ENCODE results near the gene SIM2. TPM values are rescaled to one million over a fixed set of nuclear protein-coding genes. Genes with fewer than 3 reads are reported as not detected.

The SIM2 gene
- total RNA-seq, 1 experiment from 2014 or later = 1.6 TPM

GRCh38 chr21:36700971-36701755, 2.2 kb downstream of the SIM2 start:
- no peak for DNase-seq (ENCODE audit: low spot score)

- no peak for DNase-seq (ENCODE audit: low spot score)
Observed at GRCh38 chr21:36701756-36702621, 3.1 kb downstream of the SIM2 start.

GRCh38 chr21:36702622-36702968, 3.7 kb downstream of the SIM2 start:
- no peak for DNase-seq (ENCODE audit: low spot score)

GRCh38 chr21:36703123-36703522, 4.2 kb downstream of the SIM2 start:
- no peak for DNase-seq (ENCODE audit: low spot score)

DNA sequence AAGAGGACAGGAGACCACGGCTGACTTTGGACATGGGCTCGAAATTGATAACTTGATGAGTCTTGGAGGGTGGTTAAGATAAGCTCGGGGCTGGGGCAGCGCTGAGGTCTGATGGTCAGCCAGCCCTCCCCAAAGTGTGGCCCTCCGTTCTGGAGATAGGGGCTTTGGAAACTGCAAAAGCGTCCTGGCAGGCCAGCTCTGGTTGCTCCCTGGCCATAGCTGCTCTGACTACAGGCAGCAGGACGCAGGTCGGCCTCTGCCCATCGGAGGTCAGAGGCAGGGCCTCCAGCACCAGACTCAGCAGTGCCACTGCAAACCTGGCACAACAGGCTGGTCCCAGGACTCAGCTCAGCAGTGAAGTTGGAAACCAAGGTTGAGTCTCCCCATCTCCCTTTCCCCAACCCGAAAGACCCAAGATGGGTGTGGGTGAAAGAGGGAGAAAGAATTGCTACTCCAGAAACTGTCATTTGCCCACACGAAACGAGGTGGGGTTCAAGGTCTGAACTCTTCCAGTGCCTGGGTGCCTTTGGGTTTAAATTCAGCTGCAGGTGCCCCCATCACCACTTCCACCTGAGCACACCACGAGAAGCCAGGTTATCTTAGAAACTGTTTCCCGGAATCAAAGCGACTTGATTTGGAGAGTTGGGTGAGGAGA, 4.8 kb downstream of the SIM2 start:
- no peak for DNase-seq (ENCODE audit: low spot score)

GRCh38 chr21:36704281-36704957, 5.5 kb downstream of the SIM2 start:
- no peak for DNase-seq (ENCODE audit: low spot score)

DNA sequence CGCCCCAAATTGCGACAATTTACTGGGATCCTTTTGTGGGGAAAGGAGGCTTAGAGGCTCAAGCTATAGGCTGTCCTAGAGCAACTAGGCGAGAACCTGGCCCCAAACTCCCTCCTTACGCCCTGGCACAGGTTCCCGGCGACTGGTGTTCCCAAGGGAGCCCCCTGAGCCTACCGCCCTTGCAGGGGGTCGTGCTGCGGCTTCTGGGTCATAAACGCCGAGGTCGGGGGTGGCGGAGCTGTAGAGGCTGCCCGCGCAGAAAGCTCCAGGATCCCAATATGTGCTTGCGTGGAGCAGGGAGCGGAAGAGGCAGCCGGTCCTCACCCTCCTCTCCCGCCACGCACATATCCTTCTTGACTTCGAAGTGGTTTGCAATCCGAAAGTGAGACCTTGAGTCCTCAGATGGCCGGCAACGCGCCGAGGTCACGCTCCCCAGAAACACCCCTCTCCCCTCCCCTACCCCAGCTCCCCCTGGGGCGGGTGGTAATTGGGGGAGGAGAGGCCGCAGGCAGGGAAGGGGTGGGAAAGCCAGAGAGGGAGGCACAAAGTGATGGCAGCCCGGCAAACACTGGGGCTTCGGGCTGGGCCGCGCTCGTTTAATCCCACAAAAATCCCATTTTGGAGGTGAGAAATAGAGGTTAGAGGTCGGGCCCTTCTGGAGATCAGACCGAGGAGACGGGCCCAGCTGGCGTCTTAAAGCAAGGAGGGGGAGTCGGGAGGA, 6.2 kb downstream of the SIM2 start:
- DNase-seq (ENCODE audit: low spot score) = no peak

DNA sequence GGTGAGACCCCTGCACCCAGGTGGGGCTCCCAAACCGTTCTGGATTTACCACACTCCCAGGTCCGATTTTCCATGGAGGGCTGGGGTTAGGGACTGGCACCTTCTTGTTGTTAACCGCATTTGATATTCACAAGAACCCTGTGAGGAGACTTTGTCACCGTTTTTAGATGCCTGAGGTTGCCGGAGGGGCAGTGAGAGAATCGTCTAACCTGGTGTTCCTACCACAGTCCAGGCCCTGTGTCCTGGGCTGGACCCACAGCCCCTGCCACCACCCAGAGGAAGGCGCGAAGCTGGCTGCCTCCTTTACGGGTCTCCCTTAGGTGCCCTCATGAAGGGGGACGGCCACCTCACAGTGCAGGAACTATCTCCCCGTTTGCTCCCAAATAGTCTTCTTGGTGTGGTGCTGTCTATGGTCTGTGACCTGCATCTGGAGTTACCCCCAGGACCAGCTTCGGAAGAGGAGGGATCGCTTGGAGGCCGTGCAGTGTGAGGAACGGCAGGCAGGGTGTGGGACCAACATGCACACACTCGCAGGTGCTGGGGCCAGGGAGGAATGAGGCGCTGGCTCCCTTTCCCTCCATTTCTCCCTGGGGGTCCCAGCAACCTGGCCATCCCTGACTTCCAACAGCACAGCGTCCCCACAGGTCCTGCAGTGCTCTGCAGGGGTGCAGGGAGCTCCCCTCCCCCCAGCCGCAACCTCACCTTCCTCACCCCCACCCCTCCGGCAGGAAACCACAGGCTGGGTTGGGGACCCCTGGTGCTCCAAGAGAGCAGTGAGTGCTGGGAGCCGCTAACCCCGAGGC, 7.0 kb downstream of the SIM2 start:
- no peak for DNase-seq (ENCODE audit: low spot score)

- no peak for DNase-seq (ENCODE audit: low spot score)
Observed at GRCh38 chr21:36706482-36706852, 7.6 kb downstream of the SIM2 start.

DNA sequence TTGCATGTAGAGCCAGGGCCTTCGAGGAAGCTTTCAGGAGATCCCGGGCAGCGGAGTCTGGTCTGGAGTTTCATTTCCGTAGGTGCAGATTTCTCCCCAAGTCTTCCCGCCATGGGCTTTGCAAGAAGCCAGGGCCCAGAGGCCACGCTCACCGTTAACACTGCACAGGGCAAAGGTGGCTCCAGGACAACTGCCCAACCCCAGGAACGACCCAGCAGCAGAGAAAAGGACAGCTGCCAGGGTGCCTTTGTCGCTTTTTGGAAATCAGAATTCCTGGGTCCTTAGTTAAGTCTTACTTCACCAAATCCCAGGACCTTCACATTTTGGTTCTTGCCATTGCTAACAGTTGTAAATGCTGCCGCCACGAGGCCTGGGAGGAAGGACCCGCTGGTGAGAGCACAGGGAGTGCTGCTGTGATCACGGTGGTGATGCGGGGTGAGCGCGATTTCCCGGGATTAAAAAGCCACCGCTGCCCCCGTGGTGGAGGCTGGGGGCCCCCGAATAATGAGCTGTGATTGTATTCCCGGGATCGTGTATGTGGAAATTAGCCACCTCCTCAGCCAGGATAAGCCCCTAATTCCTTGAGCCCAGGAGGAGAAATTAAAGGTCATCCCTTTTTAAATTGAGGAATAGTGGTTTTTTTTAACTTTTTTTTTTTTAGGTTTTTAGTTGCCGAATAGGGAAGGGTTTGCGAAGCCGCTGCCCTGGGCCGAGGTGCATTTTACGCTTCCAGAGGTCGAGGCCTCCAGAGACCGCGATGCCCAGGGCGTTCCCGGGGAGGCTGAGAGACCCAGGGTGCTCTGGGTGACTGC, 8.2 kb downstream of the SIM2 start:
- no peak for DNase-seq (ENCODE audit: low spot score)

DNA sequence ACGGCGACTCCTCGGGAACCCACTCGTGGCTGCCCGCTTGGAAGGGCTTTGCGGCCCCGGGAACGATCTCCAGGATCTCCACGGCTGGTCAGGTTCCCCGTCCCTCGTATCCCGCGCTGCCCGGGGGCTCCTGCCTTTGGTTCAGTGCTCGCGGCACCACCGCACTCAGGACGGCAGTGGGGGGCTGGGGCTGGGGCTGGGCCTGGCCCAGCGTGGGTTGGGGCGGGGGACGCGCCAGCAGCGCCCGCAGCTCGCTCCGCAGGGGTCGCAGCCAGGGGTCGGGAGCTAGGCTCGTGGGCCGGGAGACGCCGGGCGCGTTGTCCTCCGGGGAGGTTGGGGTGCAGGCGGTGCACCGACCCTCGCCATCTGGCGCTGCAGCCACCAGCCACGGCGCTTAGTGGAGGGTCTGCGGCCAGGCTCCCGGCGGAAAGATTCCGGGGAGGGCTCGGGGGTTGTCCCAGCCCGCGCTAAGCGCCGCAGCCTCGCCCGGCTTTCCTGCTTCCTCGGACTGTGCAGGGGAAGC, 8.9 kb downstream of the SIM2 start:
- DNase-seq (ENCODE audit: low spot score) = no peak

GRCh38 chr21:36708286-36709029, 9.5 kb downstream of the SIM2 start:
- no peak for DNase-seq (ENCODE audit: low spot score)

DNA sequence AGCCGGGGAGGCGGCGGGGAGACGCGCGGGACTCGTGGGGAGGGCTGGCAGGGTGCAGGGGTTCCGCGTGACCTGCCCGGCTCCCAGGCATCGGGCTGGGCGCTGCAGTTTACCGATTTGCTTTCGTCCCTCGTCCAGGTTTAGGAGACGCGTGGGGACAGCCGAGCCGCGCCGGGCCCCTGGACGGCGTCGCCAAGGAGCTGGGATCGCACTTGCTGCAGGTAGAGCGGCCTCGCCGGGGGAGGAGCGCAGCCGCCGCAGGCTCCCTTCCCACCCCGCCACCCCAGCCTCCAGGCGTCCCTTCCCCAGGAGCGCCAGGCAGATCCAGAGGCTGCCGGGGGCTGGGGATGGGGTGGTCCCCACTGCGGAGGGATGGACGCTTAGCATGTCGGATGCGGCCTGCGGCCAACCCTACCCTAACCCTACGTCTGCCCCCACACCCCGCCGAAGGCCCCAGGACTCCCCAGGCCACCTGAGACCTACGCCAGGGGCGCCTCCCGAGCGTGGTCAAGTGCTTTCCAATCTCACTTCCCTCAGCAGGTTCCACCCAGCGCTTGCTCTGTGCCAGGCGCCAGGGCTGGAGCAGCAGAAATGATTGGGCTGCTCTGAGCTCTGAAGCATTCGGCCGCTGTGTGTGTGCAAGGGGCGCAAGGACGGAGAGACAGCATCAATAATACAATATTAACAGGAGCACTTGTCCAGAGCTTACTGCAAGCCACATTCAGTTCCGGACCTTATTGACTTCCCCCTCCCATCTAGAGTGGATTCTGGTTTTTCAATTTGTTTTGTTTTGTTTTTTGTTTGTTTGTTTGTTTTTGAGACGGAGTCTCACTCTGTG, 10.3 kb downstream of the SIM2 start:
- DNase-seq (ENCODE audit: low spot score) = no peak

- DNase-seq (ENCODE audit: low spot score) = no peak
Observed at GRCh38 chr21:36709868-36710728, 11.2 kb downstream of the SIM2 start.

DNA sequence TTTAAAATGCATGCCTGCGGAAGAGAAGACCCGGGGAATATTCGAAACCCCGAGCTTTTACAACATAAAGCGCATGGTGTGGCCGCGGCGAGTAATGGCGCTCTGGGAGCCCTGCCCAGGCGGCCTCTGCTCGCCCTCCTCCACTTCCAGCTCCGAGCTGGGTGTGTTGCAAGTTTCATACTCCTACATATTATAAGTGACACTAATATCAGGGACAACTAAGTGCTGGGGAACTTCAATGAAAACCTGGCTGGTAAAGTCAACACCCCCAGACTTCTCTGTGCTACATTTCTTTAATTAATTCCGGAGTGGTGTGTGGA, 11.8 kb downstream of the SIM2 start:
- no peak for DNase-seq (ENCODE audit: low spot score)

DNA sequence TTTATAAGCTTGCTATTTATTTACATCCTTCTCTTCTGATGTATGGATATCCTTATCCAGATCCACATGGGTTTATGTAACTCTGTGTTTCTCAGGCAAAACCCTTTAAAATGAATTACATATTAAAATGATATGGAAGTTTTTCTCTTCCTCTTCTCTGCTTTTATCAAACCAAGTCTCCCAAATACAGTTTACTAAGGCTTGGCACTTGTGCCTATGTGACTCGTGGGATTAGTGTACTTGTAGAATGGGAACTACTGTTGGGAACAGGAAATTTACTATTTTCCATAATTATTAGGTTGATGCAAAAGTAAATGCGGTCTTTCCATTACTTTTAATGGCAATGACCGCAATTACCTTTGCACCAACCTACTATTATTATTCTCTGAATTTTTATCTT, 14.8 kb downstream of the SIM2 start:
- DNase-seq (ENCODE audit: low spot score) = no peak

DNA sequence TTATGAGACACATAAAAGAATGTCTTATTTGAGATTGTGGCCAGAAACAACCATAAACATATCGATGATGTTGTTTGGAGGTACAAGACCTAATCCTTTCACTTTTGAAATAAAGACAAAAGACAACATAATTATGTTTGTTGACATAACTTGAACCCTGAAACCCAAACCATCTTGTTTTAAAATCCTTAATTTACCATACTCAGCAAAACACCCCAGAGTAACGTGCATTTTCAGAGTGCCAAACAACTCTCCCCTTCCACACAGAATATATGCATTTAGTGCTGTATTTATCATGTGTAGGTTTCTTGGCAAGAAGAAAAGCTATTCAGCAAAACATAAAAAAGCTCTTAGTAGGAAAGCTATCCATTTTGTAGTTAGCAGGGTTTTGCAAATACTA, 17.5 kb downstream of the SIM2 start:
- no peak for DNase-seq (ENCODE audit: low spot score)
